HL-60 (cell line): Measurements from ENCODE around the gene MS4A18.

Experiments used
- DNase-seq, 2 experiments: peaks; one replicate each; pipeline ENCODE4 v3.0.0-alpha.2; 2010 to 2020; ENCODE audit warnings: low read depth in 1 of 2, low spot score in 1 of 2
- H3K27ac ChIP-seq: fragments of 250-450 bp; sonication (Bioruptor Pico); replicated peaks from 2 replicates; pipeline ENCODE4 v1.5.1; 2020; ENCODE audit warnings: mild to moderate bottlenecking, moderate library complexity
- H3K27me3 ChIP-seq: fragments of 250-450 bp; sonication (Bioruptor Pico); 2 replicates; pipeline ENCODE4 v1.5.1; 2021; ENCODE audit warnings: mild to moderate bottlenecking, moderate library complexity; ENCODE audit not compliant: insufficient read depth, poor library complexity, severe bottlenecking
- H3K4me3 ChIP-seq: replicated peaks from 2 replicates; pipeline ENCODE4 v1.5.1; 2011; ENCODE audit warnings: mild to moderate bottlenecking, control low read depth, low read length; ENCODE audit not compliant: insufficient read depth
- CTCF ChIP-seq: IDR thresholded peaks from one replicate; pipeline ENCODE4 v1.5.1; 2011; ENCODE audit warnings: low read length, control low read depth, inconsistent platforms; ENCODE audit not compliant: insufficient read depth
- GABPA ChIP-seq: IDR thresholded peaks from 2 replicates; pipeline ENCODE4 v1.6.1; 2012; ENCODE audit warnings: low read depth
- POLR2AphosphoS5 ChIP-seq: IDR thresholded peaks from 2 replicates; pipeline ENCODE4 v1.6.1; 2012; ENCODE audit warnings: low read depth
- REST ChIP-seq: IDR thresholded peaks from 2 replicates; pipeline ENCODE4 v1.6.1; 2012; ENCODE audit warnings: low read depth; ENCODE audit not compliant: insufficient replicate concordance
- SPI1 ChIP-seq: IDR thresholded peaks from 2 replicates; pipeline ENCODE4 v1.6.1; 2012; ENCODE audit warnings: low read depth, mild to moderate bottlenecking, borderline replicate concordance

The MS4A18 gene

GRCh38 chr11:60775420-60775961 is 51.0 kb downstream of the MS4A18 start:
- H3K27me3 ChIP-seq, result peaks cover 2% of the 10 kb centered on the region
- no peak for TF ChIP-seq POLR2AphosphoS5
- peak; percentile 95 for TF ChIP-seq CTCF
- no peak overlapping the region for H3K27ac ChIP-seq
- H3K4me3 ChIP-seq, result no peak overlapping the region
- peak; percentile 77 to 84 for DNase-seq

GRCh38 chr11:60776167-60776566 is 51.6 kb downstream of the MS4A18 start:
- no peak for DNase-seq
- Histone ChIP-seq H3K27me3 (peaks cover 2% of the 10 kb centered on the region), H3K4me3 (no peak overlapping the region), H3K27ac (no peak overlapping the region)
- no peak for TF ChIP-seq GABPA
- TF ChIP-seq POLR2AphosphoS5, result no peak
- TF ChIP-seq SPI1, result no peak
- TF ChIP-seq REST, result no peak
- no peak for TF ChIP-seq CTCF

- peaks cover 2% of the 10 kb centered on the region for H3K27me3 ChIP-seq
- TF ChIP-seq POLR2AphosphoS5 (no peak), CTCF (no peak), REST (no peak), SPI1 (no peak), GABPA (no peak)
- no peak for DNase-seq
- no peak overlapping the region for H3K4me3 ChIP-seq
- no peak overlapping the region for H3K27ac ChIP-seq
Measured at GRCh38 chr11:60777106-60777505, 52.6 kb downstream of the MS4A18 start.

- no peak overlapping the region for H3K27ac ChIP-seq
- no peak overlapping the region for H3K4me3 ChIP-seq
- peaks cover 2% of the 10 kb centered on the region for H3K27me3 ChIP-seq
- TF ChIP-seq POLR2AphosphoS5 (no peak), GABPA (no peak), CTCF (no peak), SPI1 (no peak), REST (no peak)
- DNase-seq, result no peak
Measured at GRCh38 chr11:60777572-60777971, 53.1 kb downstream of the MS4A18 start.
